MM.1S (cell line): ENCODE results near the gene IQGAP2.

Source experiments
- DNase-seq: peaks from one replicate; pipeline ENCODE4 v3.0.0-alpha.2; 2015
- H2AFZ ChIP-seq: fragments of 300-600 bp; sonication (generic); 2 replicates; pipeline ENCODE4 v1.6.0; 2016; ENCODE audit warnings: antibody characterized with exemption, low read length
- H3F3A ChIP-seq: fragments of 300-600 bp; sonication (generic); 2 replicates; pipeline ENCODE4 v1.6.1; 2016; ENCODE audit warnings: mild to moderate bottlenecking, antibody characterized with exemption, low read length, moderate library complexity, mixed read lengths; ENCODE audit not compliant: insufficient read depth
- H3K27ac ChIP-seq: fragments of 300-600 bp; sonication (generic); 2 replicates; pipeline ENCODE4 v1.5.1; 2016; ENCODE audit warnings: mild to moderate bottlenecking, low read length
- H3K27me3 ChIP-seq: fragments of 300-600 bp; sonication (generic); replicated peaks from 2 replicates; pipeline ENCODE4 v1.6.0; 2016; ENCODE audit warnings: low read length; ENCODE audit not compliant: insufficient read depth
- H3K36me3 ChIP-seq: fragments of 300-600 bp; sonication (generic); replicated peaks from 2 replicates; pipeline ENCODE4 v1.6.1; 2016; ENCODE audit warnings: mild to moderate bottlenecking, low read length, mixed read lengths; ENCODE audit not compliant: insufficient read depth
- H3K4me1 ChIP-seq: fragments of 300-600 bp; sonication (generic); 2 replicates; pipeline ENCODE4 v1.6.1; 2016; ENCODE audit warnings: low read length, mixed read lengths
- H3K4me2 ChIP-seq: fragments of 300-600 bp; sonication (generic); 2 replicates; pipeline ENCODE4 v1.6.0; 2016; ENCODE audit warnings: low read depth, low read length
- H3K4me3 ChIP-seq: fragments of 300-600 bp; sonication (generic); 2 replicates; pipeline ENCODE4 v1.5.1; 2016; ENCODE audit warnings: low read length, mixed read lengths
- H3K79me2 ChIP-seq: fragments of 300-600 bp; sonication (generic); 2 replicates; pipeline ENCODE4 v1.6.1; 2016; ENCODE audit warnings: mixed run types, low read length, mixed read lengths
- H3K9ac ChIP-seq: fragments of 300-600 bp; sonication (generic); 2 replicates; pipeline ENCODE4 v1.6.1; 2016; ENCODE audit warnings: low read length, mixed read lengths
- H3K9me2 ChIP-seq: fragments of 300-600 bp; sonication (generic); replicated peaks from 2 replicates; pipeline ENCODE4 v1.6.1; 2016; ENCODE audit warnings: mild to moderate bottlenecking, low read length, mixed read lengths; ENCODE audit not compliant: insufficient read depth
- H3K9me3 ChIP-seq: fragments of 300-600 bp; sonication (generic); replicated peaks from 2 replicates; pipeline ENCODE4 v1.6.1; 2016; ENCODE audit warnings: mild to moderate bottlenecking, low read length, mixed read lengths; ENCODE audit not compliant: insufficient read depth
- H4K20me1 ChIP-seq: fragments of 300-600 bp; sonication (generic); 2 replicates; pipeline ENCODE4 v1.6.1; 2016; ENCODE audit warnings: mild to moderate bottlenecking, low read length, moderate library complexity, mixed read lengths; ENCODE audit not compliant: insufficient read depth
- EZH2 ChIP-seq: fragments of 300-600 bp; sonication (generic); optimal IDR thresholded peaks from 2 replicates; pipeline ENCODE3; 2017; ENCODE audit warnings: low read depth, mild to moderate bottlenecking, antibody characterized with exemption, low read length, mixed read lengths
- EZH2phosphoT487 ChIP-seq: fragments of 300-600 bp; sonication (generic); IDR thresholded peaks from 2 replicates; pipeline ENCODE4 v1.6.1; 2018; ENCODE audit warnings: antibody characterized with exemption, low read length
- TF ChIP-seq, protein P1 (sequence below): fragments of 300-600 bp; sonication (generic); IDR thresholded peaks from 2 replicates; pipeline ENCODE4 v1.5.1; 2016; ENCODE audit warnings: antibody characterized with exemption, low read length, mixed read lengths

IQGAP2 gene

DNA sequence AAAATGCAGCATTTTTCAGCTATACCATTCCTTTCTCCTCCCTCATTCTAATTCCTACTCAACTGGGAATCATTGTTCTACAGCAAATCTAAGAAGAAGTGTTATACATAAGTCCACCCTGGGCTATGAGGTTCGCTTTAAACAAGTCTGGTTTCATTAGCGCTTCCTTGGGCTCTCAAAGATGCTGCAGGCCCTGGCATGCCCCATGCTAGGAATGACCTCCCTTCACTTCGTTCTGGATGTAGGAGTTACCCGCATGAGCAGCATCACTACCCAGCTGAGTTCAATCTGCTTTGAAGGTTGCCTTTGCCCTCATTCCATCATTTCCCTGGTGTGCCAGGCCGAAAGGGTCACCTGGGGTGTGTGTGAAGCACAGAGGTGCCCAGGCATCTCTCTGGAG, 348.2 kb downstream of the IQGAP2 start:
- Histone ChIP-seq H3K9me2 (no peaks in the 10 kb centered on the region), H3K4me2 (no peak overlapping the region), H2AFZ (no peak overlapping the region), H3K79me2 (no peaks in the 10 kb centered on the region), H3F3A (no peaks in the 10 kb centered on the region), H3K27me3 (no peaks in the 10 kb centered on the region), H3K9me3 (no peaks in the 10 kb centered on the region), H4K20me1 (no peaks in the 10 kb centered on the region), H3K4me3 (no peak overlapping the region), H3K36me3 (no peaks in the 10 kb centered on the region), H3K9ac (no peak overlapping the region), H3K4me1 (no peaks in the 10 kb centered on the region), H3K27ac (no peak overlapping the region)
- TF ChIP-seq EZH2phosphoT487: no peak
- no peak for DNase-seq

DNA sequence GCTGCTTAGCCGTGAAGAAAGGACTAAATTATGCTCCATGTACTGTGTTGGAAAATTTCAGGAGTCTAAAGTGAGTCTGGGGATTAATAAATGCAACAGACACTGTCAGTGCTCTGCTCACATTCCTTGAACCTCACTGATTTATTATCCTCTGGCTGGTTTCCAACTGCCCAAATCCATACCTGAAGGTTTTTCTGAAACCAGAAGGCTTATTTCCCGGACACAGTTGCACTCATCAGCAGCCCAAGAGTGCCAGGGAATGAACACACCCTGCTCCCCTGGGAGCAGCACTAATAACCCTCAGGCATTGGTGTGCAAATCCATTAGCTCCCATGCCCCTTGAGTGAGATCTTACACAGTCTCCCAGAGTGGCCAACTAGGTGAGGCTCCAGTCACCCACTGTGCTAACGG, 351.6 kb downstream of the IQGAP2 start:
- H3K4me1 ChIP-seq: no peaks in the 10 kb centered on the region
- TF ChIP-seq, protein P1, sequence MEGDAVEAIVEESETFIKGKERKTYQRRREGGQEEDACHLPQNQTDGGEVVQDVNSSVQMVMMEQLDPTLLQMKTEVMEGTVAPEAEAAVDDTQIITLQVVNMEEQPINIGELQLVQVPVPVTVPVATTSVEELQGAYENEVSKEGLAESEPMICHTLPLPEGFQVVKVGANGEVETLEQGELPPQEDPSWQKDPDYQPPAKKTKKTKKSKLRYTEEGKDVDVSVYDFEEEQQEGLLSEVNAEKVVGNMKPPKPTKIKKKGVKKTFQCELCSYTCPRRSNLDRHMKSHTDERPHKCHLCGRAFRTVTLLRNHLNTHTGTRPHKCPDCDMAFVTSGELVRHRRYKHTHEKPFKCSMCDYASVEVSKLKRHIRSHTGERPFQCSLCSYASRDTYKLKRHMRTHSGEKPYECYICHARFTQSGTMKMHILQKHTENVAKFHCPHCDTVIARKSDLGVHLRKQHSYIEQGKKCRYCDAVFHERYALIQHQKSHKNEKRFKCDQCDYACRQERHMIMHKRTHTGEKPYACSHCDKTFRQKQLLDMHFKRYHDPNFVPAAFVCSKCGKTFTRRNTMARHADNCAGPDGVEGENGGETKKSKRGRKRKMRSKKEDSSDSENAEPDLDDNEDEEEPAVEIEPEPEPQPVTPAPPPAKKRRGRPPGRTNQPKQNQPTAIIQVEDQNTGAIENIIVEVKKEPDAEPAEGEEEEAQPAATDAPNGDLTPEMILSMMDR: no peak
- TF ChIP-seq EZH2phosphoT487: no peak
- TF ChIP-seq EZH2: no peak
- no peak for DNase-seq

DNA sequence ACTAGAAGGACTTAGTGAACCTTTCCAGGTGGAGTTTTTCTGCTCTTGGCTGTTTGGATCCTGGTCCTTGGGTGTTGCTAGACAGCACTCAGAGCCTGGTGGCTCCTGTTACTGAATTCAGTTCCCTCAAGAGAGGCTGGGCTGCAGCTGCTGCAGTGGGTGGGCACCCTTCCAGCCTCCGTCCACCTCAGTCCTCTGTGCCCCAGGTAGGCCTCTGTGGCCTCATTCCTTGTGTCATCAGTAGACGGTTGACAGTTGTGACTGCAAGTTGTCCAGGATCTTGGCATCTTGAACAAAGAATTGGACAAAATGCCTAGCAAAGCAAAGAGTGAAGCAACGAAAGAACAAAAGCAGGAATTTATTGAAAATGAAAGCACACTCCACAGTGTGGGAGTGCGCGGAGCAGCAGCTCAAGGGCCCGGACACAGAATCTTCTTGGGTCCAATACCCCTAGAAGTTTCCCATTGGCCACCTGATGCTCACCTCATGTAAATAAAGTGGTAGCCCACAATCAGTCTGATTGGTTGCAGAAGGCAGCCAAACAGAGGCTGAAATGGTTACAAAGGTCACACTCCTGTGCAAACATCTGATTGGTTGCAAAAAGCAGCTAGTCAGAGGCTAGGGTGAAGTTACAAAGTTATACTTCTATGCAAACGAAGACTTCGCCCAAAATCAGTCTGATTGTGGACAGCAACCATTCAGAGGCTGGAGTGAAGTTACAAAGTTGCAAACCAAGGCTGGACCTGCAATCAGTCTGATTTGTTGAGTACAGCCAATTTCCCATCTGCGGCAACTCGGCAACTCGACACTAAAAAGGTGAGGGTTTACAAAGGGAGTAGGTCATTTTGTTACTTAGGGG, 352.9 kb downstream of the IQGAP2 start:
- DNase-seq: no peak
- no peak overlapping the region for H3K27ac ChIP-seq
- no peaks in the 10 kb centered on the region for H3K4me1 ChIP-seq
- no peaks in the 10 kb centered on the region for H3F3A ChIP-seq
- TF ChIP-seq, protein P1: no peak
- no peak for TF ChIP-seq EZH2phosphoT487
- TF ChIP-seq EZH2: no peak
- H3K9ac ChIP-seq: no peak overlapping the region
- H3K9me3 ChIP-seq: no peaks in the 10 kb centered on the region
- H3K36me3 ChIP-seq: no peaks in the 10 kb centered on the region
- no peak overlapping the region for H3K4me2 ChIP-seq
- no peak overlapping the region for H3K4me3 ChIP-seq
- no peaks in the 10 kb centered on the region for H3K9me2 ChIP-seq
- H3K79me2 ChIP-seq: no peaks in the 10 kb centered on the region
- no peaks in the 10 kb centered on the region for H3K27me3 ChIP-seq
- no peaks in the 10 kb centered on the region for H4K20me1 ChIP-seq
- H2AFZ ChIP-seq: no peak overlapping the region

More for the DNA sequence above, 351.6 kb downstream of the IQGAP2 start:
- Histone ChIP-seq H3K9me3 (no peaks in the 10 kb centered on the region), H3K4me3 (no peak overlapping the region), H3K4me2 (no peak overlapping the region), H3F3A (no peaks in the 10 kb centered on the region), H3K27ac (no peak overlapping the region), H3K79me2 (no peaks in the 10 kb centered on the region), H3K9me2 (no peaks in the 10 kb centered on the region), H3K36me3 (no peaks in the 10 kb centered on the region), H3K27me3 (no peaks in the 10 kb centered on the region), H2AFZ (no peak overlapping the region), H4K20me1 (no peaks in the 10 kb centered on the region), H3K9ac (no peak overlapping the region)

DNA sequence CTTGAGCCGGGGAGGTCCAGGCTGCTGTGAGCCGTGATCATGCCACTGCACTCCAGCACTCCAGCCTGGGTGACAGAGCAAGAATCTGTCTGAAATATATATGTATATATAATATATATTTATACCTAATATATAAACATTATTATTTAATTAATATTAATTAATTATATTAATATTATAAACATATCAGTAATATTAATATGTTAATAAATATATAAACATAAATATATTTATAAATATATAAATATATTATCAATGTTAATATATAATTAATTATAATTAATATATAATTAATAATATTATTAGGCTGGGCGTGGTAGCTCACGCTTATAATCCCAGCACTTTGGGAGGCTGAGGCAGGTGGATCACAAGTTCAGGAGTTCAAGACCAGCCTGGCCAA, 354.0 kb downstream of the IQGAP2 start:
- H3K9me3 ChIP-seq: no peaks in the 10 kb centered on the region
- no peak overlapping the region for H2AFZ ChIP-seq
- H3K9ac ChIP-seq: no peak overlapping the region
- H3K27ac ChIP-seq: no peak overlapping the region
- H3K9me2 ChIP-seq: no peaks in the 10 kb centered on the region
- H4K20me1 ChIP-seq: no peaks in the 10 kb centered on the region
- no peaks in the 10 kb centered on the region for H3K27me3 ChIP-seq
- no peak overlapping the region for H3K4me2 ChIP-seq
- H3K4me3 ChIP-seq: no peak overlapping the region
- H3K36me3 ChIP-seq: no peaks in the 10 kb centered on the region
- no peak for DNase-seq
- TF ChIP-seq, protein P1: no peak
- TF ChIP-seq EZH2 (no peak), EZH2phosphoT487 (no peak)
- H3K4me1 ChIP-seq: no peaks in the 10 kb centered on the region
- no peaks in the 10 kb centered on the region for H3F3A ChIP-seq
- no peaks in the 10 kb centered on the region for H3K79me2 ChIP-seq
